Stimulated activated naive B cell treated with anti-CD40 and anti-IgM and Interleukin-4, amounts not matched to agents 10 μg/mL and 1 μg/mL and 100 μg/mL, for 72 hours (primary cell): ENCODE data around the gene SYT13.
A peak's percentile ranks its signal among the peaks of the same experiment; 100 is the strongest.

Experiments
- ATAC-seq, 2 donors: fragments of 150-1000 bp; cut with Tn5 transposase; replicated peaks; 2 replicates each; pipeline ENCODE4 v1.10.0; 2021; ENCODE audit warnings: moderate library complexity in 1 of 2
- DNase-seq: peaks from one replicate; pipeline ENCODE4 v3.0.0; 2021
- H3K27ac Mint-ChIP-seq: one replicate; pipeline ENCODE4 v1.8.0; 2022; ENCODE audit warnings: mild to moderate bottlenecking, mixed read lengths
- H3K27me3 Mint-ChIP-seq, 2 donors: one replicate each; pipeline ENCODE4 v1.8.0; 2022; ENCODE audit warnings: mixed read lengths in 2 of 2
- H3K36me3 Mint-ChIP-seq, 2 donors: one replicate each; pipeline ENCODE4 v1.8.0; 2022; ENCODE audit warnings: mixed read lengths in 2 of 2, mild to moderate bottlenecking in 1 of 2
- H3K4me1 Mint-ChIP-seq, 2 donors: one replicate each; pipeline ENCODE4 v1.8.0; 2022; ENCODE audit warnings: mixed read lengths in 2 of 2, mild to moderate bottlenecking in 1 of 2
- H3K4me3 Mint-ChIP-seq, 2 donors: one replicate each; pipeline ENCODE4 v1.8.0; 2022; ENCODE audit warnings: mild to moderate bottlenecking in 2 of 2, mixed read lengths in 2 of 2, moderate library complexity in 1 of 2
- H3K9me3 Mint-ChIP-seq, 2 donors: one replicate each; pipeline ENCODE4 v1.8.0; 2022; ENCODE audit warnings: mixed read lengths in 2 of 2, mild to moderate bottlenecking in 1 of 2

Gene SYT13

GRCh38 chr11:45321669-45322068 is 35.5 kb upstream of the SYT13 start:
- Mint-ChIP-seq H3K36me3 (no peaks in the 10 kb centered on the region), H3K27me3 (peaks cover 41 to 55% of the 10 kb centered on the region in 2 donors)

GRCh38 chr11:45321031-45321595 is 35.0 kb upstream of the SYT13 start:
- ATAC-seq (no peak), DNase-seq (no peak)
- Mint-ChIP-seq H3K9me3 (no peaks in the 10 kb centered on the region), H3K4me3 (no peak overlapping the region), H3K4me1 (no peaks in the 10 kb centered on the region), H3K36me3 (no peaks in the 10 kb centered on the region), H3K27ac (no peak overlapping the region), H3K27me3 (peaks cover 39 to 58% of the 10 kb centered on the region in 2 donors)

More at GRCh38 chr11:45321669-45322068, 35.5 kb upstream of the SYT13 start:
- Mint-ChIP-seq H3K27ac (no peak overlapping the region), H3K9me3 (no peaks in the 10 kb centered on the region), H3K4me1 (no peaks in the 10 kb centered on the region), H3K4me3 (no peak overlapping the region)
- DNase-seq, result no peak
- ATAC-seq, result no peak

GRCh38 chr11:45320371-45320770 is 34.2 kb upstream of the SYT13 start:
- Mint-ChIP-seq H3K36me3 (no peaks in the 10 kb centered on the region), H3K4me1 (no peaks in the 10 kb centered on the region), H3K4me3 (no peak overlapping the region), H3K9me3 (no peaks in the 10 kb centered on the region), H3K27me3 (peaks cover 32 to 55% of the 10 kb centered on the region in 2 donors), H3K27ac (no peak overlapping the region)
- DNase-seq (no peak), ATAC-seq (peak in 1 of 2 donors; percentile 27)

GRCh38 chr11:45319077-45319476 is 32.9 kb upstream of the SYT13 start:
- H3K4me3 Mint-ChIP-seq, result no peak overlapping the region
- H3K36me3 Mint-ChIP-seq, result no peaks in the 10 kb centered on the region
- peaks cover 38 to 61% of the 10 kb centered on the region in 2 donors for H3K27me3 Mint-ChIP-seq
- DNase-seq (no peak), ATAC-seq (no peak)
- H3K4me1 Mint-ChIP-seq, result no peaks in the 10 kb centered on the region
- no peaks in the 10 kb centered on the region for H3K9me3 Mint-ChIP-seq
- no peak overlapping the region for H3K27ac Mint-ChIP-seq

- Mint-ChIP-seq H3K36me3 (no peaks in the 10 kb centered on the region), H3K4me3 (no peak overlapping the region), H3K27ac (no peak overlapping the region), H3K9me3 (no peaks in the 10 kb centered on the region), H3K27me3 (peaks cover 38 to 59% of the 10 kb centered on the region in 2 donors), H3K4me1 (no peaks in the 10 kb centered on the region)
- ATAC-seq (no peak), DNase-seq (no peak)
These were observed 32.4 kb upstream of the SYT13 start for GRCh38 chr11:45318516-45318915.

- no peaks in the 10 kb centered on the region for H3K36me3 Mint-ChIP-seq
These were observed 30.1 kb upstream of the SYT13 start for GRCh38 chr11:45316258-45316657.

GRCh38 chr11:45314900-45315299 is 28.8 kb upstream of the SYT13 start:
- H3K9me3 Mint-ChIP-seq, result no peaks in the 10 kb centered on the region
- H3K27me3 Mint-ChIP-seq, result peaks cover 25 to 45% of the 10 kb centered on the region in 2 donors
- H3K4me1 Mint-ChIP-seq, result no peaks in the 10 kb centered on the region
- DNase-seq, result no peak
- H3K4me3 Mint-ChIP-seq, result no peak overlapping the region
- H3K27ac Mint-ChIP-seq, result no peak overlapping the region
- H3K36me3 Mint-ChIP-seq, result no peaks in the 10 kb centered on the region
- no peak for ATAC-seq

More at GRCh38 chr11:45316258-45316657, 30.1 kb upstream of the SYT13 start:
- no peak overlapping the region for H3K27ac Mint-ChIP-seq
- peaks cover 22 to 43% of the 10 kb centered on the region in 2 donors for H3K27me3 Mint-ChIP-seq
- ATAC-seq (no peak), DNase-seq (no peak)
- H3K4me1 Mint-ChIP-seq, result no peaks in the 10 kb centered on the region
- no peaks in the 10 kb centered on the region for H3K9me3 Mint-ChIP-seq
- no peak overlapping the region for H3K4me3 Mint-ChIP-seq

GRCh38 chr11:45313171-45313865 is 27.2 kb upstream of the SYT13 start:
- Mint-ChIP-seq H3K27me3 (peaks cover 25 to 45% of the 10 kb centered on the region in 2 donors), H3K36me3 (no peaks in the 10 kb centered on the region), H3K9me3 (no peaks in the 10 kb centered on the region), H3K4me3 (no peak overlapping the region), H3K4me1 (no peaks in the 10 kb centered on the region), H3K27ac (no peak overlapping the region)
- ATAC-seq (no peak), DNase-seq (no peak)

- no peaks in the 10 kb centered on the region for H3K36me3 Mint-ChIP-seq
- H3K27me3 Mint-ChIP-seq, result peaks cover 3 to 6% of the 10 kb centered on the region in 2 donors
These were observed 19.9 kb upstream of the SYT13 start for GRCh38 chr11:45305874-45306623.

GRCh38 chr11:45304992-45305335 is 18.8 kb upstream of the SYT13 start:
- Mint-ChIP-seq H3K4me1 (peaks cover 6 to 14% of the 10 kb centered on the region in 2 donors), H3K4me3 (no peak overlapping the region), H3K27ac (no peak overlapping the region), H3K27me3 (no peaks in the 10 kb centered on the region), H3K9me3 (peaks cover 0 to 1% of the 10 kb centered on the region in 2 donors), H3K36me3 (no peaks in the 10 kb centered on the region)
- DNase-seq (no peak), ATAC-seq (no peak)

More at GRCh38 chr11:45305874-45306623, 19.9 kb upstream of the SYT13 start:
- DNase-seq (no peak), ATAC-seq (no peak)
- H3K9me3 Mint-ChIP-seq, result peaks cover 0 to 1% of the 10 kb centered on the region in 2 donors
- H3K4me3 Mint-ChIP-seq, result no peak overlapping the region
- no peak overlapping the region for H3K27ac Mint-ChIP-seq
- H3K4me1 Mint-ChIP-seq, result peaks cover 6 to 12% of the 10 kb centered on the region in 2 donors

GRCh38 chr11:45304111-45304991 is 18.2 kb upstream of the SYT13 start:
- peaks cover 0 to 1% of the 10 kb centered on the region in 2 donors for H3K9me3 Mint-ChIP-seq

GRCh38 chr11:45303316-45303715 is 17.2 kb upstream of the SYT13 start:
- H3K36me3 Mint-ChIP-seq, result no peaks in the 10 kb centered on the region
- no peak overlapping the region for H3K27ac Mint-ChIP-seq
- DNase-seq, result no peak
- H3K9me3 Mint-ChIP-seq, result peaks cover 0 to 1% of the 10 kb centered on the region in 2 donors
- no peaks in the 10 kb centered on the region for H3K27me3 Mint-ChIP-seq
- no peak overlapping the region for H3K4me3 Mint-ChIP-seq
- no peak for ATAC-seq
- peaks cover 11 to 23% of the 10 kb centered on the region in 2 donors for H3K4me1 Mint-ChIP-seq

More at GRCh38 chr11:45304111-45304991, 18.2 kb upstream of the SYT13 start:
- Mint-ChIP-seq H3K4me1 (peaks cover 6 to 14% of the 10 kb centered on the region in 2 donors), H3K27ac (no peak overlapping the region), H3K27me3 (no peaks in the 10 kb centered on the region), H3K36me3 (no peaks in the 10 kb centered on the region), H3K4me3 (no peak overlapping the region)
- DNase-seq (no peak), ATAC-seq (no peak)

GRCh38 chr11:45301537-45302246 is 15.6 kb upstream of the SYT13 start:
- Mint-ChIP-seq H3K27me3 (peaks cover 5 to 12% of the 10 kb centered on the region in 2 donors), H3K9me3 (no peaks in the 10 kb centered on the region), H3K36me3 (no peaks in the 10 kb centered on the region), H3K4me3 (no peak overlapping the region), H3K27ac (no peak overlapping the region), H3K4me1 (peaks cover 15 to 26% of the 10 kb centered on the region in 2 donors)
- peak; percentile 16 to 33 for ATAC-seq
- no peak for DNase-seq
